Activated CD4-positive, CD25-positive, alpha-beta regulatory T cell (primary cell): ENCODE data around the gene GRK5.

ENCODE experiments used
- DNase-seq, 4 experiments: peaks; one replicate each; lab custom pipeline; 2025; lab: John Stamatoyannopoulos, UW

The GRK5 gene

DNA sequence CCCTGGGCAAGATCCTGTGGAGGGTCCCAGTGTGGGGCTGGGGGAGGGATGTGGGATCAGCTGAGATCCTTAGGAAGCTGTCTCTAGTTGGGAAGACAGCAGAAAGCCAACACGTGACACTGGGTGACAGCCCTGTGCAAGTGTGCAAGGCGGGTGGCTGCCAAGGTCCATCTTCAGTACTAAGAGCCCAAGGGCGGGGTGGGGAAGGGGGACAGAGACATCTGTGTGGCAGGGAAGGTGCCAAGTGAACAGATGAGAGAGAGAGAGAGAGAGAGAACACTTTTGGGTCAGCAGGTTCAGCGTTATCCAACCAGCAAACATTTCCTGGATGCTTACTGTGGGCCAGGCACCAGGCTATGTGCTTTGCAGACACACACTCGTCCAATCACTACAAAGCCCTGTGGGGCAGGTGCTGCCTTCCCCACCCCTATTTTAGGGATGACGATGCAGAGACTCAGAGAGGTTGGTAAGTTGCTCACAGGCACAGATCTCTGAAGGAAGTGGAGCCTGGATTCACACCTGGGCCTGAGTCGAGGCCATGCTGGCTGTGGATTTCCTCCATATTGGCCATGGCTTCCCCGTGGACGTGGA lies 135.7 kb downstream of the GRK5 start:
- DNase-seq, result no peak

DNA sequence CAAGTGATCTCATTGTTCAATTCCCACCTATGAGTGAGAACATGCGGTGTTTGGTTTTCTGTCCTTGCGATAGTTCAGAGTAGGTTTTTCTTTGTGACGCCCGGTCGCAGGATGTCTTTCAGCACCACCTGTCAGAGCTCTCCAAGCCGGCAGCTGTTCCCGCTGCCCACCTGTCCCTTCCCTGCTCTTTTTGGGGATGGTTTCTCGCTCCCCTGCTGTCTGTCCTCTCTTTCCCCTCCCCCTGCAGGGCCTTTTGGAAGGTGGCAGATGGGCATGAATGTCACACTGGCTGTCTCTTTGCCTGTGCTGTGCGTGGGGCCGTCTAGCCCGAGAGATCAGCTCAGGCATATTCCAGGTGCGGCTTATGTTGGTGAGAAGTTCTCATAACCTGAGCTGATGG lies 137.0 kb downstream of the GRK5 start:
- no peak for DNase-seq

DNA sequence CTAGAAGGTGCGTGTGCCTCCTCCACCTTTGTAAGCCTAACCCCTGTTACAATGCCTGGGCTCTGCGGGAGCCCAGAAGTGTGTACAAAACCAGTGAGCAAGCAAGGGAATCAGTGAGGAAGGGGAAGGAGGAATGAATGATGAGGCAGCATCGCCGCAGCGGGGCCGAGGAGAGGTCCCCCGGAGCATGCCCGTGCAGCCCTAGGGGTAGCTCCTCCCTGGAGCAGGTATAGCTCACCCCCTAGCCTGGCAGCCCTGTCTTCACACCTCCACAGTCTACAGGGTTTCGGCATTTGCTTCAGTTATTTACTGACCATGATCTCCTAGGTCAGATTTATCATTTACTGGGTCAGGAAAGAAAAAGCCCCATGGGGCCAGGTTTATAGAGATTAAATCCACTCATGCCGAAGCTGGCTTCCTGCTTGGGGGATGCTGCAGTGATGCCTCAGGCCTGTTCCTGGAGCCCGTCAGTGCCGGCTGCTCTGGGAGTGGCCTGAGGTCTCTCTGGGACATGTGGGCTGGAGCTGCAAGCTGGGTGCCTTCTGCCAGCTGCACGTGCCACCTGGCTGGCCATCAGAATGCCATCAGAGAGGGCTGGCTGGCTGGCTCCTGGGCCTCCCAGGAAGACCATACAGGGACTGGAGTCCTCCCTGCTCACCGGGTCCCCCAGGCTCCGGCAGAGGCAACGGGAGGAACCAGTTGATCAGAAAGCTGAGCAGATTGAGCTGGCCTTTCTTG lies 138.9 kb downstream of the GRK5 start:
- no peak for DNase-seq

DNA sequence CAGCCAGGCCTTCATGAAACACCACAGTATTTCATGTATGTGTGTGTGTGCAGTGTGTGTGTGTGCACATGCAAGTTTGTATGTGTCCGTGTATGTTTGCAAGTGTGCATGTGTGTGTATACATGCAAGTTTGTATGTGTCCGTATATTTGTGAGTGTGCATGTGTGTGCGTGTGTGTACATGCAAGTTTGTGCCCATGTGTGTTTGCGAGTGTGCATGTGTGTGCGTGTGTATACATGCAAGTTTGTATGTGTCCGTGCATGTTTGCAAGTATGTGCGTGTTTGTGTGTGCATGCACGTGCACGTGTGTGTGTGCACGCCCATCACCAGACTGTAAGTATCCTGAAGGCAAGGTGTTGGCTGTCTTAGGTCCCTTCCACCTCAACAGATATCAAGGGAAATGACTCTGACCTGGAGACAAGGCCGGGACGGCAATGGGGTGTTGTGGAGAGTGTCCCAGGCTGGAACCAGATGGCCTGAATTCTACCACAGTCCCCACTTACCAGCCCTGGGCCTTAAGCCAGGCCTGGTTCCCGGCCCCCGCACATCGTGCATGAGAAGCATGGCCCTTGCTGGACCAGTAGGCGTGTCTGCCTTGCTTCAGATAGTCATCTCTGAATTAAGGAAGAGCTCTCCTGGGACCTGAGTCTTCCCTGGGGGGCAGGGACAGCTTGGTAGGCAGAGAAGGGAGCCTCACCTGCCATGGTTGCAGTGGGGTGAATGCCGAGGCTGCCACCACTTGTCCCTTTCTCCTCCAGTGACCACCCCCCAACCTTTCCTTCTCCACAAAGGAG lies 140.0 kb downstream of the GRK5 start:
- no peak for DNase-seq

DNA sequence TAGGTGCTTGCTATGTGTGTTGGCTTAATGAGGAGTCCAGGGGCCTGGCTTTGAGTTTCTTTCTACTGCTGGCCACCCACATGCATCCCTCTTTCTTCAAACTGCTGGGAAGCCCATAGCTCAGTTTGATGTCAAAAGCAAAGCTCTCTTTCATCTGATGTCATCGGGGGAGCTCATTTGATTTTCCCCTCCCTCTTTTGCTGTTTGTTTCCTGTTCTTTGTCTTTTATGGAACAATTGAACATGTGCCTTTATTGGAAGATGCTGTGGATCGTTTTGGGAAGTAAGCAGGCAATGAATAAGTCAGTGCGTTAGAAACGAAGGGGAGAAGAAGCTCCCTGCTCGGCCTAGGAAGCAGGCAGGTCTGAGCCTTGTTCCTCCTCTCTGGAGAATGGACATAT lies 140.7 kb downstream of the GRK5 start:
- no peak for DNase-seq

DNA sequence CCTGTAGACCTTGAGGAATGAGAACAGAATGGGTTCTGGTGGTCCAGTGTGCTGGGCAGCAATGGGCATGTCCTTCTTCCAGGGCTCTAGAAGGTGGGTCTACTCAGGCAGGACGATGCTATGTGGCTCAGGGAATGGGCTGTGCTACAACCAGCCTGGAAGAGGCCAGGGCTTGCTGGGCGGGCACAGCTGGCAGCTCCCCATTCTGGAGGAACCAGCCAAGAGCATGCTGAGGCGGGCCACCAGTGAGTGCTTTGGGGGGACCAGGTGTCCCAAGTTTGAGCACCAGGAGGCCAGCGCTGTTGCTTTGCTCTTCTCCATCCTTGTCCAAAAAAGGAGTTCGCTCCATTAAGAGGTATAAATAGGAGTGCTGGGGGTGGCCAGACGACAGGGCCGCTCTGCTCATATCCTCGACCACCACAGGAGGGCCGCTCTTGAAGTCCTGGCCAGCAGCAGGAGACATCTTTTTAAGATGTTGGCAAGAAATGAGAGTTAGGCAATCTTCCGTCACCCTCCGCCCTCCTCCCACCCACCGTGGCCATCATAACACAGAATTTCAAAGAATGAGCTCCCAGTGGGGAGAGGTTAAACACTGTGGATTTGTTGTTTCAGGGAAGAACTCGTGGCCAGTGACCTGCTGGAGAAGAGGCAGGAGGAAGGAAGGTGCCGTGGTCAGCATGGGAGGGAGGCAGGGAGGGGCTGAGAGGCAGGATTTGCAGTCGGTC lies 141.3 kb downstream of the GRK5 start:
- DNase-seq, result no peak

DNA sequence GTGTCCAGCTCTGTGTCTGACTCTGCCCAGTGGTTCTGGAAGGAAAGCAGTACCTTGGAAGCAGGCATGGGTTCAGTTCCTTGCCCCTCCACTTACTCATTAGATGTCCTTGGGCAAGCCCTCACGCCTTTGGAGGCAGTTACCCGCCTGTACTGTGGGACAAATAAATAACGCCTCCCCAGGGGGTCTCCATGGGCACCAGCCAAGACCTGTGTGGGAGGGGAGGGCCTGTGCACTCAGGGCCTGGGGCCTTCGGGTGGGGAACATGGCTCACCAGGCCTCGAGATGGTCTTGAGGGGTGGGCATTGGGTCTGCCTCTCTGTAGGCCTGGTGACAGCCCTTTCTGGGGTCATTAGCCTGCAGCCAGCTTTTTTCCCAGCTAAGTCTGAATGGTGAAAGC lies 142.0 kb downstream of the GRK5 start:
- DNase-seq, result no peak

DNA sequence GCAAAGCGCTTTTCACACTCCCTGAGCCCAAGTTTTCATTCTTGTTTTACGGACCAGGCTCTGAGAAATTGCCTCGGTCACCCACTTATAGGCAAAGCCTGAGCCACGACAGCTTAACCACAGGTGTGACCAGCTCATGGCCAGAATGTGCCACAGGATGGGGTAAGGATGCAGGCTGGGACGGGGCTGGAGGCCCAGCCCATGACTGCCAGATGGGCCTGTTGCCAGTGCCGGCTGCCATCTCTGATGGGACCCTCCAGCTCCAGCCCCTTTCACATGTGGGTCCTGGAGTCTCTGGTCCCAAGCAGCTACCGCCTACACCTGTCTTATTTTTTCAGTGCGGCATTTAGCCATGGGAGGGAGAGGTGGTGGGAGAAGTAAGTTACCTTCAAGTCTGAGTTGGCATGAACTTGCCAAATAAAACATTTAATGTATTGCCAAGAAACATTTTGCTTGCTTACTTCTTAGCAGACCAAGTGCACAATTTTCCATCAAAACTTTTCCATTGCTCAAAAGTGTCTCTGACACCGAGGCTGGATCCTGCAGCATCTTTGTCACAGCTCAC lies 142.6 kb downstream of the GRK5 start:
- no peak for DNase-seq

DNA sequence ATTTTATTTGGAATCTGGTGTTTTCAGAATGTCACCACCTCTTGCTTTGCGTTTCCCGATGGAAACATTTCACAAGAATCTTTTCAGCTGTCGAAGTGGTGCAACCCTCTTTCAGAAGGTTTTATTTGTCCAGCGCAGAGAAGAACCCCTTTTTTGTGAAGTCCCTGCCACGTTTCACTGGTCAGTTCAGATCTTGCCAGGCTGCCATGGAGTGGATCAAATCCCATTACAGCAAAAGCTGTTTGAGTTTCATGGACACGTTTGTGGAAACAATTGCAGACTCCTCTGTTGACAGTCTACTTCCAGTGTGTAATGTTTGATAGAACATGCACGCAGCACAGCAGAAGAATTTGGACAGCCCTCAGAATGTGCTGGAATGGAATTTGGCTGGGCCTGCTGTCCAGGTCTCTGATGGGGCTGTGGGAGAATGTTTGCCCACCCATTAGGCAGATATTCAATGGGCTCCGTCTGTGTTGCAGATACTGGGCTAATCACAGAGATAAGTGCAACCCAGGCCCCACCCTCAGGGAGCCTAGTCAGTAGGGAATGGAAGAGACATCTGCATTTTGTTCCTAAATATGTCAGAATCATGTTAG lies 143.2 kb downstream of the GRK5 start:
- no peak for DNase-seq

DNA sequence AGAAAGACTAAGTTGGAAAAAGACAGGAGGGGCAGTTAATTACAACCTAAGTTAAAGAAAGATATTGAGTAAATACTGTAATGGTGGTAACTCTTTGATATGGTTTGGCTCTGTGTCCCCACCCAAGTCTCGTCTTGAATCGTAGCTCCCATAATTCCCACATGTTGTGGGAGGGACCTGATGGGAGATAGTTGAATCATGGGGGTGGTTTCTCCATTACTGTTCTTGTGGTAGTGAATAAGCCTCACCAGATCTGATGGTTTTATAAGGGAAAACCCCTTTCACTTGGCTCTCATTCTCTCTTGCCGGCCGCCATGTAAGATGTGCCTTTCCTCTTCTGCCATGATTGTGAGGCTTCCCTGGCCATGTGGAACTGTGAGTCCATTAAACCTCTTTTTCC lies 143.8 kb downstream of the GRK5 start:
- no peak for DNase-seq

DNA sequence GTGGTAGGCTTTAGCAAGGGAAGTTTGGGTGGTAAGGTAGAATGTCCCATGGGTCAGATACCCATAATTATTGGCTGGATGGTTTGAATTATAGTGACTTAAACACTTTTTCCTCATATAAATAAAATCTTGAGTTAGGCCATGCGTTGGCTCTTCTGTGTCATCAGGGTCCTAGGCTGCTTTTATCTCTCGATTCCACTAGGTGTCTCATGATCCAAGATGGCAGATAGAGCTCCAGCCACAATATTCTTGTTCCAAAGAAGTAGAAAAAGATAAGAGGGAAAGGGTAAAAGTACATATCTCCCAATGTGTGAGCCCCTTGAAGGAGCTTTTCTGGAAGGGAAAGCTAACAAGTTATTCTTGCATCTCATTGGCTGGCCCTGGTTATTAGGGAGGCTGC lies 144.7 kb downstream of the GRK5 start:
- no peak for DNase-seq

DNA sequence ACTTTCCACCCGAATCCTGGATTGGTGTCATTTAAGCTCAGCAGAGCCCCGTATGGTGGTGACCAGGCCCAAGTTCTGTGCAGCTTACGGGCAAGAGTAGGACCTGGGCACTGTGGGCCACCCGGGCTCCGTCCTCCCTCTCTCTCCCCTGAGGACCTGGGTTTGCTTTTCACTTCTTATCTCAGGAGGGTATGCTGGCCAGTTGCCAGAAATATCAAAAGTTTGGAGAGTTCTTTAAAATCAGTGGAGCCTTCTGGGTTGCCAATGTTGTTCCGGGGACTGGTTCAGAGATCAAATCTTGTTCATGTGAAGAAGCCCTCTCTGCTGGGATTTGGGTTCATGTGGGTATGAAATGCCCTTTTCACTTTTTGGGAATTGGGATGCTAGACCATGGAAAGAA lies 145.4 kb downstream of the GRK5 start:
- DNase-seq, result no peak

DNA sequence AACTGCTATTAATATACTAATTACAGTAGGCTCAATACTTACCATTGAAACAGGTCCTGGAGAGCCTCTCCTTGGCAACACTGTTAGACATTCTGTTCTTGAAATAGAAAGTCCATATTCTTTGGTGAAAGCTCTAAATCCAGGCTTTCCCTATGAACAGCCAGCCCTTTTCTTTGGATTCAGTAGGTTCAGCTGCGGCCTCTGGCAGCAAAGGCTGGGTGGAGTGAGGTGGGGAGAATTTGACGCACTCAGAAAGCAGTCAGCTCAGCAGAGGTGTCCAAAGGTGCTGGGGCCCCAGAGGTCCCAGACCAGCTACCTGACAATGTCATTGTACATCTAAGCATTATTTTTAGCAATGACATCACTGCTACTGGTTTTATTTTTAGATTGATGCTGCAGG lies 146.1 kb downstream of the GRK5 start:
- DNase-seq, result no peak

DNA sequence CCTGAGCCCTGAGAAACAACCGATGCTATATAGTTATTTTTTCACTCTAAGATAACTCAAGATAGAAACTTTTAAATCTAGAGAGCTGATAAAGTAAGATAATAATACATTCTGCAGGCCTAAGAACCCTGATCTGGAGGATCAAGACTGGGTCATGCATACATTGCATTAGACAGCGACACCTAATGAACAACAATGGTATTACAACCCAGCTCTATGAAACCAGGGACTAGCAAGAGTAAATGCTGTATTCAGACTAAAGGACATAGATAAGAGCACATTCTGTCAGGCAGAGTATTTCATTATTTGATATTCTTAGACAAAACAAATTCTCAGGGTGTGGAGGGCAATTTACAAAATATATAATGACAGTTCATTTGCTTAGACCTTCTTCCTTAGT lies 148.6 kb downstream of the GRK5 start:
- no peak for DNase-seq

DNA sequence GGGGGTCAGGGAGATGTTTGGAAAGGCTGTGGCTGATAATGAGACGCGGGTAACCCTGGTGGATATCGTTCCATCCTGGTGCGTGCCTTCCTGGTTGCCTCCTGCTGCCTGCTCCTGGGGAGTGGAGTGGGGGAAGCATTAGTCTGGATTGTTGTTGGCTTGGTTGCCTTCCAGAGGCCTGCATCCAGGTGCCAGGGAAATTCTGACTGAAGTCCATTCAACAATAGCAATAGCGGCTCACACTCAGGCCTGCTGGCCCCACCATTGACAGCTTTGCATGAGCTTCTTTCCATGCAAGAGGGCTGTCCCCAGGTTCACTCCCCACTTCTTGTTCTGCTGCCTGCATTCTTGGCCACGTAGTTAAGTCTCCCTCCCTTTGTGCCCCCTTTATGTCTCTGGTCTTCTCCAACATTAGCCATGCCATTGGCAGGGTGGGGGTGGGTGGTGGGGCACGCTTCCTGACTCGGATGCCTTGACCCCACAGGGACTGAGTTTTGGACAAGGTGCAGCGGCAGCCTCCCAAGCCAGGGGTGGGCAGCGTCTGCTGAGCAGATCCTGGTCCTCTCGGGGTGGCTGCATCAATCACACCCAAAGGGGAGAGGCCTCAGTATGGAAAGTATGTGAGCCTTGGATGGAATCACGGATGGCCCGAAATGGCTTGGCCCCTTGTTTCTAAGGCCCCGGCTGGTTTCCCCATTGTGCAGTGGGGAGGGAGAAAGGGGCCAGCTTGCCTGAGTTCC lies 150.2 kb downstream of the GRK5 start:
- no peak for DNase-seq

DNA sequence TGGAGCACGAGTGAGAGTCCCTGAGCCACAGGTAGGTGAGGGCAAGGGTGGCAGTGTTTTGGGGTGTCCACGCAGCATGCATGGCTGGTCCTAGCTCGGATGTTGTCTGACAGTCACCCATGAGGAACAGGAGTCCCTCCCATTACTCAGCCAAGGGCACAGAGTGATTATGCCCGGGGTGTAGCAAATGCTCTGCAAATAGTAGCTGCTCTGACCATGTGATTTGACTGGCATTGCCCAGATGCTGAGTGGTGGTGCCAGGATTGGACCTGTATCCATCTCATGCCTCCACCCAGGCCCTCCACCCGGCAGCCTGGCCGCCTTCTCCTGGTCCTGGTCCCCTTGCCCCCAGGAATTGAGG lies 150.8 kb downstream of the GRK5 start:
- DNase-seq, result no peak

DNA sequence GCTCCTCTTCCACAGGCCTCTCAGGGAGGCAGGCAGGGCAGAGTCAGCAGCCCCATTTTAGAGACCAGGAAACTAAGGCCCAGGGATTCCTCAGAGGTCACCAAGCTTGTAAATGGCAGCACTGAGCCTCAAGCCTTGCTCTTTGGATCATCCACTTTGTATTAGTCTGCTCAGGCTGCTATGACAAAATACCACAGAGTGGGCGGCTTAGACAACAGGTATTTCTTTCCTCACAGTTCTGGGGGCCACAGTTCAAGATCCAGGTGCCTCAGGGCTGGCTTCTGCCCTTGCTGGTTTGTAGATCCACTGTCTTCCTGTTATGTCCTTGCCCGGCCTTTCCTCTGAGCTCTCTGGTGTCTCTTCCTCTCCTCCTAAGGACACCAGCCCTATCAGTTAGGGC lies 151.2 kb downstream of the GRK5 start:
- DNase-seq, result no peak

DNA sequence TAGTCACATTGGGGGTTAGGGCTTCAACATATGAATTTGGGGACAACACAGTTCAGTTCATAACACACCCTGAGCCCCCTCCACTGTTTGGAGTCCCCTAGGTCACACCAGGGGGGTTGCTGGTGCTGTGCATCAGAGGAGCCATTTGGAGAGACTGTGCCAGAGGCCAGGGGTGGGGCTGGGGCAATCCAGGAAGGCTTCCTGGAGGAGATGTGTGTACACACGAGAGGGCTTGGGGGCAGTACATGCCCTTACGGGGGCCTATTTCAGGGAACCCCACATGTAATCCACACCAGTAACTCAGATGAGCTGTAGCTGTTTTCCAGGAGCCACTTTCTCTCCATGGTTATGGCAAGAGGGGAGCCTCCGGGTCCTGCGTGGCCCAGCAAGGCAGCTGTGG lies 151.7 kb downstream of the GRK5 start:
- no peak for DNase-seq

DNA sequence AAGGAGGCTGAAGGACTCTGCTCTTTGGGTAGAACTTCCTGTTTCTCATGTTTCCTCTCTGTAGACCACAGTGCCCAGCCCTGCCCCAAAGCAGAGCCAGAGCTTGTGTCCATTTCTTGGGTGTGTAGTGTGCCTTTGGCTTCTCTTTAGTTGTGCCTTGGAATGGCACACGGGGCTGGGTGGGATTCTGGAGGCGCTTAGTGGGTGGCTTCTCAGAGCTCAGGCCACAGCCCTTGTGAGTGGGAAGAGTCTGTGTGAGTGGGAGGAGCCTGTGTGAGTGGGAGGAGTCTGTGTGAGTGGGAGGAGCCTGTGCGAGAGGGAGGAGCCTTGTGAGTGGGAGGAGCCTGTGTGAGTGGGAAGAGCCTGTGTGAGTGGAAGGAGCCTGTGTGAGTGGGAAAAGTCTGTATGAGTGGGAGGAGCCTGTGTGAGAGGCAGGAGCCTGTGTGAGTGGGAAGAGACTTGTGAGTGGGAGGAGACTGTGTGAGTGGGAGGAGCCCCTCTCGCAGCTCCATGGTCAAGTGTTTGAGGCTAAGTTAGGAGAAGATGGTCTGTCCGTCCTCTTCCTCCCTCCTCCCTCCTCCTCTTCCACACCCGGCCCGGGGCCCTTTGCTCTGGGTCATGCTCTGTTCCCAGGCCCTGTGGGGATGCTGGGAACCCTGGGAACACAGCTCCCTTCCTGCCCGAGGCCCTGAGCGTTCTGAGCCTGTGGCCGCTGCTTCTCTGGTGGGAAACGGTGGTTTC lies 153.0 kb downstream of the GRK5 start:
- DNase-seq, result peak in 1 of 4 experiments; percentile 7

DNA sequence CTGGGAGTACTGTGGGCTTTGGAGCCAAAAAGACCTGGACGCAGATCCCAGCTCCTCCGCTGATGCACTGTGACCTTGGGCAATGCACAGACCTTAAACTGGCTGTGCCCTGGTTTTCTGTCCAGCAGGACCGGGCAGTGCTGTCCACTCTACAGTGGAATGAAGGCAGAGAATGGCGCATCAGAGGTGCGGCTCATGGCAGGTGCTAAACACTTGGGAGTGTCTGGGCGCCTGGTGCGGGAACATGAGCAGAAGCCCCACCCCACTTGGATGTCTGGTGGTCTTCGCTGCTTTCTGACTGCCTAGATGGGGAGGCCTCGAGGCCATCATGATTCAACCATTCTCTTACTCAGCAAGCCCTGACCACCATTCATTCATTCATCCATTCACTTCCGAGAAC lies 153.7 kb downstream of the GRK5 start:
- DNase-seq, result no peak

DNA sequence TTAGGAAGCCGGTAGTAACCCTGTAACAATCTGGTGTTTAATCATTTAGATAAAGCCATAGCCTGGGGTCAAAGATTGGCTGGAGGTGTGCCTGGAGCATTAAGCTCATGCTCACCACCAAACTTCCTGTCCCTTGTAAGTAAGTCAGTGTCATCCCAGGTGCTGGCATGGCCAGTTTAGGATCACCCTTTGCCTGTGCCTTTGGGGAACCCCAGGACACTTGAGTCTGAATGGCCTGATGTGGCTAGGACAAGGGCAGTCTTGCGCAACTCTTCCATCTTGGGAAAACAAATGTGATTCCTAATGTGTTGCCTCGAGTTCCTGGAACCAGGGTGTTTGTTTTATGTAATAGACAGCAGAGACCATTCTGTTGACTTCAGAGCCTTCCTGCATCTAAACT lies 154.8 kb downstream of the GRK5 start:
- no peak for DNase-seq
